SU-DHL-6 (cell line): ENCODE data around the gene WT1.

Experiments
- EZH2phosphoT487 ChIP-seq: fragments of 200-600 bp; sonication (generic), shearing (Covaris generic); conservative IDR thresholded peaks from 2 replicates; pipeline ENCODE4 v1.6.1; 2018; ENCODE audit warnings: mild to moderate bottlenecking, antibody characterized with exemption, low read length, moderate library complexity, mixed read lengths
- TF ChIP-seq, protein P1 (sequence below): fragments of 200-600 bp; sonication (generic); IDR thresholded peaks from one replicate; pipeline ENCODE4 v1.5.1; 2017; ENCODE audit warnings: antibody characterized with exemption, mild to moderate bottlenecking, low read length, moderate library complexity; ENCODE audit not compliant: insufficient read depth, poor library complexity, severe bottlenecking

GRCh38 chr11:32429477-32429876, 5.9 kb downstream of the WT1 start:
- TF ChIP-seq, protein P1, sequence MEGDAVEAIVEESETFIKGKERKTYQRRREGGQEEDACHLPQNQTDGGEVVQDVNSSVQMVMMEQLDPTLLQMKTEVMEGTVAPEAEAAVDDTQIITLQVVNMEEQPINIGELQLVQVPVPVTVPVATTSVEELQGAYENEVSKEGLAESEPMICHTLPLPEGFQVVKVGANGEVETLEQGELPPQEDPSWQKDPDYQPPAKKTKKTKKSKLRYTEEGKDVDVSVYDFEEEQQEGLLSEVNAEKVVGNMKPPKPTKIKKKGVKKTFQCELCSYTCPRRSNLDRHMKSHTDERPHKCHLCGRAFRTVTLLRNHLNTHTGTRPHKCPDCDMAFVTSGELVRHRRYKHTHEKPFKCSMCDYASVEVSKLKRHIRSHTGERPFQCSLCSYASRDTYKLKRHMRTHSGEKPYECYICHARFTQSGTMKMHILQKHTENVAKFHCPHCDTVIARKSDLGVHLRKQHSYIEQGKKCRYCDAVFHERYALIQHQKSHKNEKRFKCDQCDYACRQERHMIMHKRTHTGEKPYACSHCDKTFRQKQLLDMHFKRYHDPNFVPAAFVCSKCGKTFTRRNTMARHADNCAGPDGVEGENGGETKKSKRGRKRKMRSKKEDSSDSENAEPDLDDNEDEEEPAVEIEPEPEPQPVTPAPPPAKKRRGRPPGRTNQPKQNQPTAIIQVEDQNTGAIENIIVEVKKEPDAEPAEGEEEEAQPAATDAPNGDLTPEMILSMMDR, result no peak
- no peak for TF ChIP-seq EZH2phosphoT487
